K562 (cell line): ENCODE data around the gene LY6G6D. TPM values are rescaled to one million over a fixed set of nuclear protein-coding genes. Genes with fewer than 3 reads are reported as not detected.
A peak's percentile ranks its signal among the peaks of the same experiment; 100 is the strongest.

ENCODE experiments used
- ATAC-seq: fragments of 200-7000 bp; cut with Tn5 transposase; 3 replicates; pipeline ENCODE4 v1.9.1; 2020; ENCODE audit warnings: moderate library complexity
- BruUV-seq: library from RNA; stranded (reverse); fragments of 400-500 nt; replicated peaks from 2 replicates; lab custom pipeline; 2021; lab: Mats Ljungman, UMichigan
- CTCF ChIA-PET: fragments of 300-600 bp; formaldehyde crosslinking; extraction: SDS; loops from one replicate; lab custom pipeline; 2021; ENCODE audit warnings: low intra/inter-chr PET ratio; lab: Yijun Ruan, JAX
- POLR2A ChIA-PET: fragments of 300-600, 350-650 bp; sonication (Branson Sonifier 250); formaldehyde crosslinking; extraction: SDS; loops from one replicate; lab custom pipeline; 2021; ENCODE audit warnings: antibody characterized with exemption, inconsistent platforms; lab: Yijun Ruan, JAX
- DNase-seq, 4 experiments: peaks; one replicate each; pipeline versions ENCODE4 v3.0.0 to v3.0.0-alpha.2; 2011 to 2018; ENCODE audit warnings: low spot score in 3 of 4, mixed read lengths in 3 of 4; ENCODE audit errors: extremely low read depth in 1 of 4
- FAIRE-seq: peaks from 2 replicates; lab custom pipeline; 2011; peaks lifted over from hg19 to GRCh38; lab: Jason Lieb, UNC
- H2AFZ ChIP-seq: 2 replicates; pipeline ENCODE4 v1.6.0; 2011; ENCODE audit warnings: low read depth, low read length, control low read depth, inconsistent platforms
- H3K27ac ChIP-seq: fragments of 200-600 bp; 3 replicates; pipeline ENCODE4 v1.8.0; 2011; ENCODE audit warnings: low read depth, mild to moderate bottlenecking, control low read depth, inconsistent platforms, low read length, moderate library complexity, mixed read lengths; ENCODE audit errors: extremely low read depth
- H3K27me3 ChIP-seq, 2 experiments: fragments of 300-600 bp in 1 of 2; 2 replicates in 1 of 2; 3 replicates in 1 of 2; pipeline versions ENCODE4 v1.6.0 to v1.8.0; 2011; ENCODE audit warnings: inconsistent platforms in 2 of 2, low read length in 2 of 2, mild to moderate bottlenecking in 1 of 2, mixed read lengths in 1 of 2, moderate library complexity in 1 of 2; ENCODE audit not compliant: control insufficient read depth in 2 of 2, insufficient read depth in 2 of 2
- H3K36me3 ChIP-seq: fragments of 300-600 bp; 3 replicates; pipeline ENCODE4 v1.8.0; 2011; ENCODE audit warnings: mild to moderate bottlenecking, low read length, inconsistent platforms; ENCODE audit not compliant: control insufficient read depth, insufficient read depth
- H3K4me1 ChIP-seq, 2 experiments: fragments of 200-600 bp in 1 of 2; replicated peaks in 1 of 2; 2 replicates in 1 of 2; 3 replicates in 1 of 2; pipeline versions ENCODE4 v1.5.1 to v1.8.0; 2011; ENCODE audit warnings: inconsistent platforms in 2 of 2, low read length in 2 of 2, mild to moderate bottlenecking in 1 of 2, mixed read lengths in 1 of 2, moderate library complexity in 1 of 2; ENCODE audit not compliant: control insufficient read depth in 2 of 2, insufficient read depth in 2 of 2
- H3K4me2 ChIP-seq: 2 replicates; pipeline ENCODE4 v1.6.1; 2011; ENCODE audit warnings: low read length, control low read depth, inconsistent platforms, mixed read lengths; ENCODE audit not compliant: insufficient read depth
- H3K4me3 ChIP-seq: fragments of 200-600 bp; sonication (generic), shearing (Covaris generic); 2 replicates; pipeline ENCODE4 v1.5.1; 2016; ENCODE audit warnings: control low read depth, inconsistent platforms
- H3K79me2 ChIP-seq: fragments of 200-600 bp; 3 replicates; pipeline ENCODE4 v1.8.0; 2011; ENCODE audit warnings: low read length, inconsistent platforms; ENCODE audit not compliant: control insufficient read depth, insufficient read depth
- H3K9ac ChIP-seq, 2 experiments: 2 replicates each; pipeline versions ENCODE4 v1.6.0 to v1.6.1; 2011; ENCODE audit warnings: low read depth in 2 of 2, low read length in 2 of 2, control low read depth in 1 of 2, inconsistent platforms in 1 of 2, mild to moderate bottlenecking in 1 of 2, mixed read lengths in 1 of 2; ENCODE audit not compliant: insufficient read depth in 1 of 2
- H3K9me1 ChIP-seq: one replicate; pipeline ENCODE4 v1.6.0; 2011; ENCODE audit warnings: inconsistent platforms, mild to moderate bottlenecking, low read length, moderate library complexity; ENCODE audit not compliant: control insufficient read depth, insufficient read depth
- H3K9me3 ChIP-seq: replicated peaks from 2 replicates; pipeline ENCODE4 v1.5.1; 2011; ENCODE audit warnings: low read depth, low read length, inconsistent platforms; ENCODE audit not compliant: control insufficient read depth, insufficient read depth
- H4K20me1 ChIP-seq: replicated peaks from 2 replicates; pipeline ENCODE4 v1.6.1; 2011; ENCODE audit warnings: low read length, inconsistent platforms, mixed read lengths; ENCODE audit not compliant: control insufficient read depth, insufficient read depth
- CAMTA2 ChIP-seq: fragments of 250-450 bp; sonication (Bioruptor Pico); conservative IDR thresholded peaks from 2 replicates; pipeline ENCODE4 v1.5.1; 2022
- CTBP1 ChIP-seq: fragments of 450-650 bp; IDR thresholded peaks from 2 replicates; pipeline ENCODE4 v1.6.1; 2016; ENCODE audit warnings: borderline replicate concordance
- ETS1 ChIP-seq: conservative IDR thresholded peaks from 2 replicates; pipeline ENCODE4 v1.6.1; 2011; ENCODE audit warnings: low read depth, mild to moderate bottlenecking, low read length; ENCODE audit not compliant: control insufficient read depth
- EZH2 ChIP-seq: IDR thresholded peaks from 2 replicates; pipeline ENCODE4 v1.6.1; 2012; ENCODE audit warnings: low read depth, mild to moderate bottlenecking, inconsistent platforms, low read length, borderline replicate concordance
- FOXA3 ChIP-seq, 2 experiments: fragments of 450-650 bp in 1 of 2; sonication (generic) in 1 of 2; formaldehyde crosslinking; IDR thresholded peaks in 1 of 2; conservative IDR thresholded peaks in 1 of 2; 2 replicates each; pipeline versions ENCODE4 v1.4.0 to v1.8.0; 2020 to 2022; ENCODE audit warnings: mild to moderate bottlenecking in 2 of 2, missing genetic modification reagents in 1 of 2
- FOXJ3 ChIP-seq: sonication (generic); formaldehyde crosslinking; IDR thresholded peaks from 2 replicates; pipeline ENCODE4 v1.4.0; 2020; ENCODE audit warnings: mild to moderate bottlenecking, missing genetic modification reagents
- FOXK2 ChIP-seq, 2 experiments: fragments of 450-650 bp; IDR thresholded peaks in 1 of 2; conservative IDR thresholded peaks in 1 of 2; 2 replicates each; pipeline ENCODE4 v1.6.1; 2016; ENCODE audit warnings: low read depth in 2 of 2, mild to moderate bottlenecking in 1 of 2
- HDAC1 ChIP-seq, 2 experiments: fragments of 450-650 bp; IDR thresholded peaks; 2 replicates each; pipeline ENCODE4 v1.6.1; 2016 to 2017; ENCODE audit warnings: inconsistent platforms in 1 of 2, mild to moderate bottlenecking in 1 of 2, moderate library complexity in 1 of 2
- MAFF ChIP-seq: IDR thresholded peaks from 2 replicates; pipeline ENCODE4 v1.6.1; 2012; ENCODE audit warnings: low read length, improper control_type of control experiment
- MLX ChIP-seq, 2 experiments: fragments of 450-650 bp in 1 of 2; sonication (generic) in 1 of 2; formaldehyde crosslinking; conservative IDR thresholded peaks; 2 replicates each; pipeline versions ENCODE4 v1.4.0 to v1.8.1; 2020 to 2022; ENCODE audit warnings: mild to moderate bottlenecking in 1 of 2, missing genetic modification reagents in 1 of 2
- MTA3 ChIP-seq: fragments of 450-650 bp; formaldehyde crosslinking; IDR thresholded peaks from 2 replicates; pipeline ENCODE4 v1.6.1; 2017; ENCODE audit warnings: mild to moderate bottlenecking, borderline replicate concordance
- PTBP1 ChIP-seq: fragments of 200-400 bp; formaldehyde crosslinking; IDR thresholded peaks from 2 replicates; pipeline ENCODE4 v1.6.1; 2017; ENCODE audit warnings: low read depth, low read length
- RBBP5 ChIP-seq: fragments of 200-600 bp; sonication (generic); IDR thresholded peaks from 2 replicates; pipeline ENCODE4 v1.6.1; 2012; ENCODE audit warnings: borderline replicate concordance, mild to moderate bottlenecking, low read length, control low read depth, inconsistent platforms; ENCODE audit not compliant: insufficient read depth, poor library complexity, severe bottlenecking
- RBM14 ChIP-seq: fragments of 200-400 bp; formaldehyde crosslinking; IDR thresholded peaks from 2 replicates; pipeline ENCODE4 v1.6.1; 2018; ENCODE audit warnings: low read depth, mild to moderate bottlenecking, low read length, moderate library complexity, borderline replicate concordance; ENCODE audit not compliant: insufficient read depth
- SIX5 ChIP-seq, 2 experiments: IDR thresholded peaks; 2 replicates each; pipeline ENCODE4 v1.6.1; 2011; ENCODE audit warnings: low read length in 2 of 2, borderline replicate concordance in 1 of 2, low read depth in 1 of 2, mild to moderate bottlenecking in 1 of 2, moderate library complexity in 1 of 2; ENCODE audit not compliant: insufficient read depth in 1 of 2
- SMAD4 ChIP-seq: fragments of 250-450 bp; sonication (Bioruptor Pico); conservative IDR thresholded peaks from 2 replicates; pipeline ENCODE4 v1.8.0; 2021; ENCODE audit warnings: inconsistent platforms, mild to moderate bottlenecking, moderate library complexity
- SREBF1 ChIP-seq: fragments of 150-350 bp; IDR thresholded peaks from 2 replicates; pipeline ENCODE4 v1.6.1; 2014; ENCODE audit warnings: antibody characterized with exemption, low read depth, low read length, borderline replicate concordance
- TEAD4 ChIP-seq, 2 experiments: sonication (generic) in 1 of 2; formaldehyde crosslinking in 1 of 2; IDR thresholded peaks; 2 replicates each; pipeline versions ENCODE4 v1.6.1 to v1.8.0; 2012 to 2022; ENCODE audit warnings: borderline replicate concordance in 1 of 2, inconsistent platforms in 1 of 2, low read length in 1 of 2, mild to moderate bottlenecking in 1 of 2, missing genetic modification reagents in 1 of 2
- TSC22D4 ChIP-seq: fragments of 450-650 bp; IDR thresholded peaks from 2 replicates; pipeline ENCODE4 v1.6.1; 2016; ENCODE audit warnings: missing genetic modification characterization, missing biosample characterization, control low read depth
- ZEB2 ChIP-seq: fragments of 450-650 bp; IDR thresholded peaks from 2 replicates; pipeline ENCODE4 v1.6.1; 2016
- ZNF77 ChIP-seq: fragments of 250-450 bp; sonication (Bioruptor Pico); IDR thresholded peaks from 2 replicates; pipeline ENCODE4 v1.5.0; 2020
- whole genome bisulfite sequencing: fragments of 100-300 bp; shearing (Covaris generic); methylation state at CpG from one replicate; pipeline ENCODE4 v1.1.6; 2016; ENCODE audit warnings: low coverage, mixed read lengths; ENCODE audit not compliant: insufficient coverage; ENCODE audit errors: missing lambda C conversion rate; 5-methylcytosine and 5-hydroxymethylcytosine counted together
- in situ Hi-C: fragments of 300-500 bp; cut with MboI; formaldehyde crosslinking; loops from 4 replicates; pipeline ENCODE4 v1.15.0; 2018; ENCODE audit warnings: inconsistent platforms, mixed read lengths
- intact Hi-C: fragments of 100-400 bp; cut with micrococcal nuclease; formaldehyde crosslinking; loops from 2 replicates; pipeline ENCODE4 v1.14.2; 2022
- polyA plus RNA-seq, 8 experiments: library from polyadenylated mRNA; depleted of rRNA in 4 of 8; stranded (reverse) in 5 of 8; unstranded in 3 of 8; fragments of >200 nt; fragmentation: Nextera tagmentation in 2 of 8; fragmentation: Illumina TruSeq in 1 of 8; extraction: Ambion mirVana in 2 of 8; extraction: Trizol in 1 of 8; gene quantifications; 2 replicates each; pipeline versions ENCODE4 v1.2.1 to v1.2.3, GENCODE V29; 2011 to 2014; ENCODE audit warnings: inconsistent platforms in 1 of 8, missing spikeins in 1 of 8
- total RNA-seq, 7 experiments: library from RNA; depleted of rRNA in 6 of 7; stranded (reverse); fragments of >200 nt in 6 of 7; fragmentation: Illumina TruSeq in 2 of 7; extraction: Trizol in 2 of 7; gene quantifications; 2 replicates each; pipeline versions ENCODE4 v1.2.1 to v1.2.3, GENCODE V29; 2011 to 2021; ENCODE audit warnings: low replicate concordance in 1 of 7

The LY6G6D gene
- total and polyA plus RNA-seq, 9 of the 15 experiments (the other 6 are each of a cell fraction or from before 2014, with no cell fraction given) = 0.30 to 0.38 TPM; not detected in 7

GRCh38 chr6:31677955-31678354 lies 37.2 kb upstream of the LY6G6D start:
- DNase-seq (no peak), ATAC-seq (no peak), FAIRE-seq (no peak)
- Histone ChIP-seq H3K27ac (no peak overlapping the region), H3K9ac (peak overlapping the region in 1 of 2 experiments; percentile 0; a peak in 1 of 4 replicates), H3K4me1 (peaks cover 9 to 15% of the 10 kb centered on the region in 2 experiments), H3K36me3 (peaks cover 12% of the 10 kb centered on the region), H3K27me3 (no peaks in the 10 kb centered on the region), H3K79me2 (no peaks in the 10 kb centered on the region), H3K4me2 (no peak overlapping the region; the same call in 1 of the 2 replicates), H3K9me1 (no peaks in the 10 kb centered on the region), H3K9me3 (no peaks in the 10 kb centered on the region), H2AFZ (peak overlapping the region; percentile 16; the same call in 1 of the 2 replicates), H4K20me1 (no peaks in the 10 kb centered on the region), H3K4me3 (no peak overlapping the region)
- WGBS = 12% methylated on average over 8 of the region's 8 CpGs
- CTCF ChIA-PET = no interaction called here
- in situ Hi-C loops (no loop called here), intact Hi-C loops (no loop called here)
- POLR2A ChIA-PET = interaction anchor here (0.6 to 3.6 kb wide), 15 partner anchors 8 to 522 kb away, joined by 3 to 33 read pairs (median 4); partner anchors contain the start of genes BAG6, C6orf47, CSNK2B and GPANK1
- BruUV-seq = no TSS peak
- TF ChIP-seq FOXK2 (conservative IDR thresholded peaks at IDR 0.05 in 1 of 2, IDR thresholded peaks at IDR 0.05 in 1 of 2; ENCODE audit: low read depth in 2 of 2) (no peak), HDAC1 (IDR thresholded peaks at IDR 0.05) (peak in 1 of 2 experiments; percentile 33; a peak in 1 of 4 replicates), CAMTA2 (no peak), RBBP5 (no peak), FOXA3 (CRISPR knock-in tag; conservative IDR thresholded peaks at IDR 0.05 in 1 of 2, IDR thresholded peaks at IDR 0.05 in 1 of 2) (0 out of 4 replicates have a peak, but pooled peaks of 1 of the 2 experiments have one; percentile 36), SIX5 (IDR thresholded peaks at IDR 0.05; ENCODE audit: borderline replicate concordance in 1 of 2, insufficient read depth in 1 of 2, low read depth in 1 of 2, low read length in 2 of 2) (no peak), CTBP1 (peak; percentile 50; the same call in 1 of the 2 replicates), EZH2 (no peak), ETS1 (no peak), RBM14 (no peak), TEAD4 (IDR thresholded peaks at IDR 0.05; ENCODE audit: low read length) (no peak), TEAD4 (CRISPR knock-in tag; IDR thresholded peaks at IDR 0.05; ENCODE audit: borderline replicate concordance) (0 out of 2 replicates have a peak, but pooled peaks have one; percentile 56), FOXJ3 (CRISPR knock-in tag) (no peak), MTA3 (0 out of 2 replicates have a peak, but pooled peaks have one; percentile 32), SMAD4 (CRISPR knock-in tag) (no peak), TSC22D4 (no peak), MLX (CRISPR knock-in tag; conservative IDR thresholded peaks at IDR 0.05) (0 out of 4 replicates have a peak, but pooled peaks of 1 of the 2 experiments have one; percentile 38), ZNF77 (CRISPR knock-in tag) (no peak), MAFF (no peak), ZEB2 (0 out of 2 replicates have a peak, but pooled peaks have one; percentile 13), PTBP1 (no peak), SREBF1 (no peak)
